A549 (cell line): ENCODE measurements around the gene SLC36A1. TPM values are rescaled to one million over a fixed set of nuclear protein-coding genes. Genes with fewer than 3 reads are reported as not detected.

Experiments
- ATAC-seq, 2 experiments: fragments of 200-7000 bp in 1 of 2; fragments of >200 bp in 1 of 2; cut with Nextera tagmentation in 1 of 2; cut with Tn5 transposase in 1 of 2; 3 replicates each; pipeline versions ENCODE4 v1.8.0 to v1.9.1; 2018 to 2020; ENCODE audit warnings: mild to moderate bottlenecking in 1 of 2, moderate library complexity in 1 of 2
- CTCF ChIA-PET: fragments of 300-600 bp; sonication (Branson Sonifier 250); formaldehyde crosslinking; extraction: SDS; loops from one replicate; lab custom pipeline; 2021; ENCODE audit warnings: antibody characterized with exemption, inconsistent platforms; lab: Yijun Ruan, JAX
- POLR2A ChIA-PET: fragments of 350-600 bp; formaldehyde crosslinking; extraction: SDS; loops from one replicate; lab custom pipeline; 2021; ENCODE audit warnings: antibody characterized with exemption, inconsistent platforms; lab: Yijun Ruan, JAX
- DNase-seq, 2 experiments: peaks; one replicate each; pipeline versions ENCODE4 v3.0.0 to v3.0.0-alpha.2; 2011 to 2016; ENCODE audit warnings: low read depth in 1 of 2, low spot score in 1 of 2
- FAIRE-seq: peaks from 2 replicates; lab custom pipeline; 2011; peaks lifted over from hg19 to GRCh38; lab: Jason Lieb, UNC
- H3K27ac ChIP-seq, 2 experiments: fragments of >200 bp; sonication (Bioruptor Twin); formaldehyde crosslinking; 3 replicates each; pipeline ENCODE4 v1.5.1; 2016 to 2017
- H3K4me1 ChIP-seq: fragments of >200 bp; sonication (Bioruptor Twin); formaldehyde crosslinking; 3 replicates; pipeline ENCODE4 v1.6.1; 2016
- H3K4me2 ChIP-seq: fragments of >200 bp; sonication (Bioruptor Twin); formaldehyde crosslinking; 3 replicates; pipeline ENCODE4 v1.6.1; 2016
- H3K4me3 ChIP-seq: fragments of >200 bp; sonication (Bioruptor Twin); formaldehyde crosslinking; 3 replicates; pipeline ENCODE4 v1.5.1; 2016
- H3K9me3 ChIP-seq: fragments of >200 bp; sonication (Bioruptor Twin); formaldehyde crosslinking; 3 replicates; pipeline ENCODE4 v1.6.1; 2016
- BHLHE40 ChIP-seq: IDR thresholded peaks from 2 replicates; pipeline ENCODE4 v1.6.1; 2012; ENCODE audit warnings: low read depth, low read length, inconsistent platforms
- CBX2 ChIP-seq: fragments of 200-600 bp; sonication (generic); IDR thresholded peaks from 2 replicates; pipeline ENCODE4 v1.6.1; 2016; ENCODE audit warnings: low read depth, mild to moderate bottlenecking, borderline replicate concordance
- CHD2 ChIP-seq: fragments of 150-350 bp; IDR thresholded peaks from 2 replicates; pipeline ENCODE4 v1.6.1; 2014; ENCODE audit warnings: low read length; ENCODE audit not compliant: partially characterized antibody
- E2F6 ChIP-seq: IDR thresholded peaks from 2 replicates; pipeline ENCODE4 v1.6.1; 2012; ENCODE audit warnings: low read depth, borderline replicate concordance
- EHF ChIP-seq: fragments of 250-450 bp; sonication (Bioruptor Pico); IDR thresholded peaks from 2 replicates; pipeline ENCODE4 v1.5.0; 2020; ENCODE audit warnings: mild to moderate bottlenecking
- EHMT2 ChIP-seq: fragments of 200-600 bp; sonication (generic); IDR thresholded peaks from 2 replicates; pipeline ENCODE4 v1.6.1; 2016; ENCODE audit warnings: antibody characterized with exemption, low read depth, mild to moderate bottlenecking, moderate library complexity
- ESRRA ChIP-seq: fragments of 150-350 bp; IDR thresholded peaks from 2 replicates; pipeline ENCODE4 v1.6.1; 2014; ENCODE audit warnings: mild to moderate bottlenecking, low read length, borderline replicate concordance
- FOSL2 ChIP-seq, 2 experiments: fragments of 450-650 bp in 1 of 2; fragments of >200 bp in 1 of 2; sonication (Bioruptor Twin) in 1 of 2; formaldehyde crosslinking; IDR thresholded peaks; 2 replicates each; pipeline versions ENCODE4 v1.5.0 to v1.6.1; 2016 to 2020; ENCODE audit warnings: mild to moderate bottlenecking in 1 of 2, moderate library complexity in 1 of 2
- HDAC2 ChIP-seq: fragments of 200-600 bp; sonication (generic); IDR thresholded peaks from 2 replicates; pipeline ENCODE4 v1.6.1; 2016
- HEYL ChIP-seq: fragments of 250-450 bp; sonication (Bioruptor Pico); IDR thresholded peaks from 2 replicates; pipeline ENCODE4 v1.8.0; 2021; ENCODE audit warnings: mild to moderate bottlenecking, moderate library complexity
- HOXA7 ChIP-seq: fragments of 250-450 bp; sonication (Bioruptor Pico); IDR thresholded peaks from 2 replicates; pipeline ENCODE4 v1.5.0; 2020; ENCODE audit warnings: mild to moderate bottlenecking, moderate library complexity
- HOXB13 ChIP-seq: fragments of 250-450 bp; sonication (Bioruptor Pico); IDR thresholded peaks from 2 replicates; pipeline ENCODE4 v1.5.0; 2020; ENCODE audit warnings: low read depth, mild to moderate bottlenecking, moderate library complexity
- KDM5A ChIP-seq: fragments of 200-600 bp; sonication (generic); IDR thresholded peaks from 2 replicates; pipeline ENCODE4 v1.6.1; 2016; ENCODE audit warnings: antibody characterized with exemption, mild to moderate bottlenecking
- MAZ ChIP-seq: fragments of 150-350 bp; IDR thresholded peaks from 2 replicates; pipeline ENCODE4 v1.6.1; 2014; ENCODE audit warnings: antibody characterized with exemption, low read depth, low read length, borderline replicate concordance
- MYC ChIP-seq: IDR thresholded peaks from 2 replicates; pipeline ENCODE4 v1.6.1; 2012; ENCODE audit warnings: mild to moderate bottlenecking, inconsistent platforms, low read length, improper control_type of control experiment, borderline replicate concordance
- POLR2A ChIP-seq: IDR thresholded peaks from 2 replicates; pipeline ENCODE4 v1.6.1; 2012; ENCODE audit warnings: mild to moderate bottlenecking, low read length
- RAD21 ChIP-seq, 2 experiments: fragments of >200 bp in 1 of 2; sonication (Bioruptor Twin) in 1 of 2; formaldehyde crosslinking in 1 of 2; IDR thresholded peaks in 1 of 2; conservative IDR thresholded peaks in 1 of 2; 2 replicates in 1 of 2; 3 replicates in 1 of 2; pipeline ENCODE4 v1.6.1; 2012 to 2018; ENCODE audit warnings: inconsistent platforms in 1 of 2
- RARB ChIP-seq: fragments of 250-450 bp; sonication (Bioruptor Pico); IDR thresholded peaks from 2 replicates; pipeline ENCODE4 v1.8.0; 2021; ENCODE audit warnings: mild to moderate bottlenecking, moderate library complexity
- RFX5 ChIP-seq: fragments of 450-650 bp; IDR thresholded peaks from 2 replicates; pipeline ENCODE4 v1.7.1; 2014; ENCODE audit warnings: antibody characterized with exemption, mild to moderate bottlenecking, moderate library complexity
- TFCP2L1 ChIP-seq: fragments of 250-450 bp; sonication (Bioruptor Pico); IDR thresholded peaks from 2 replicates; pipeline ENCODE4 v1.5.0; 2021; ENCODE audit warnings: mild to moderate bottlenecking
- USF2 ChIP-seq: fragments of 450-650 bp; IDR thresholded peaks from 2 replicates; pipeline ENCODE4 v1.6.1; 2014; ENCODE audit warnings: antibody characterized with exemption
- ZFP36 ChIP-seq: fragments of 450-650 bp; IDR thresholded peaks from 2 replicates; pipeline ENCODE4 v1.6.1; 2014; ENCODE audit warnings: borderline replicate concordance; ENCODE audit not compliant: partially characterized antibody
- ZNF302 ChIP-seq: fragments of 250-450 bp; sonication (Bioruptor Pico); IDR thresholded peaks from 2 replicates; pipeline ENCODE4 v1.9.0; 2021; ENCODE audit warnings: inconsistent platforms, mild to moderate bottlenecking, moderate library complexity
- ZSCAN20 ChIP-seq: fragments of 250-450 bp; sonication (Bioruptor Pico); IDR thresholded peaks from 2 replicates; pipeline ENCODE4 v1.8.0; 2022; ENCODE audit warnings: mild to moderate bottlenecking, moderate library complexity
- WGBS: methylation state at CpG from one replicate; pipeline ENCODE4 v1.1.6; 2017; ENCODE audit errors: missing lambda C conversion rate; 5-methylcytosine and 5-hydroxymethylcytosine counted together
- polyA plus RNA-seq, 4 experiments: library from polyadenylated mRNA; depleted of rRNA in 3 of 4; stranded (reverse); fragments of >200 nt; fragmentation: RNase III in 1 of 4; extraction: RNeasy Plus Mini Kit Qiagen cat#74134 plus additional on column Dnase treatment in 1 of 4; gene quantifications; 2 replicates in 3 of 4; 3 replicates in 1 of 4; pipeline ENCODE4 v1.2.3, GENCODE V29; 2011 to 2017
- TF ChIP-seq, protein P1 (sequence below): fragments of >200 bp; sonication (Bioruptor Twin); formaldehyde crosslinking; IDR thresholded peaks from 3 replicates; pipeline ENCODE4 v1.5.1; 2016
- TF ChIP-seq, protein P2 (sequence below): fragments of 150-350 bp; IDR thresholded peaks from 2 replicates; pipeline ENCODE4 v1.6.1; 2014; ENCODE audit warnings: low read depth, mild to moderate bottlenecking, low read length
- TF ChIP-seq, protein P3 (sequence below): fragments of 200-600 bp; sonication (generic); IDR thresholded peaks from 2 replicates; pipeline ENCODE4 v1.6.1; 2016; ENCODE audit warnings: antibody characterized with exemption, mild to moderate bottlenecking, moderate library complexity

Gene SLC36A1
- polyA plus RNA-seq, 2 of the 4 experiments (the other 2 are of a cell fraction), result 7.4 to 10.8 TPM

- FAIRE-seq (no peak), DNase-seq (no peak), ATAC-seq (no peak)
- Histone ChIP-seq H3K4me2 (no peak overlapping the region), H3K4me3 (no peak overlapping the region), H3K4me1 (no peaks in the 10 kb centered on the region), H3K27ac (no peak overlapping the region), H3K9me3 (no peaks in the 10 kb centered on the region)
- TF ChIP-seq TFCP2L1 (no peak), POLR2A (no peak), E2F6 (no peak), HDAC2 (no peak)
- ChIA-PET CTCF (no interaction called here), POLR2A (no interaction called here)
- WGBS, result 21% methylated on average over 2 of the region's 2 CpGs
These were observed 80.8 kb downstream of the SLC36A1 start for GRCh38 chr5:151528153-151528552.

DNA sequence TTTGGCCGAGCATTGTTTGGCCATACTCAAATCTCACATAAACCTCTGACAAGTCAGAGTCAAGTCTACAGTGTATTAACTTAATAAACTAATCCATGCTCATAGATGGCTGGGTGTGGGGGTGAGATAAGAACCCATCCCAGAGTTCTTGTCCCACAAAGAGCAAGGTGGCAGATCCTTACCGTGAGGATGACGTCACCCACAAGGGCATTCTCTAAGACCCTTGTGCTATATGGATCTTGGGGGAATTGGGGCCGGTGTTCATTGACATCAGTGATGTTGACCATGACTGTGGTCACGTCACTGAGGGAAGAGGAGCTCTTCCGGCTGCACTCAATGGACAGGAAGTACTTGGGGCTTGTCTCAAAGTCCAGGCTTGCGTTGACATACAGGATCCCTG is 81.6 kb downstream of the SLC36A1 start:
- Histone ChIP-seq H3K4me3 (no peak overlapping the region), H3K4me1 (no peaks in the 10 kb centered on the region), H3K27ac (no peak overlapping the region), H3K4me2 (no peak overlapping the region), H3K9me3 (no peaks in the 10 kb centered on the region)
- DNase-seq, result no peak
- WGBS, result 49% methylated on average over 7 of the region's 7 CpGs
- TF ChIP-seq BHLHE40 (no peak), ESRRA (no peak), MYC (no peak), POLR2A (no peak), HOXA7 (CRISPR knock-in tag) (no peak), HOXB13 (CRISPR knock-in tag) (no peak), ZSCAN20 (CRISPR knock-in tag) (no peak), MAZ (no peak), CBX2 (no peak)
- TF ChIP-seq, protein P1, sequence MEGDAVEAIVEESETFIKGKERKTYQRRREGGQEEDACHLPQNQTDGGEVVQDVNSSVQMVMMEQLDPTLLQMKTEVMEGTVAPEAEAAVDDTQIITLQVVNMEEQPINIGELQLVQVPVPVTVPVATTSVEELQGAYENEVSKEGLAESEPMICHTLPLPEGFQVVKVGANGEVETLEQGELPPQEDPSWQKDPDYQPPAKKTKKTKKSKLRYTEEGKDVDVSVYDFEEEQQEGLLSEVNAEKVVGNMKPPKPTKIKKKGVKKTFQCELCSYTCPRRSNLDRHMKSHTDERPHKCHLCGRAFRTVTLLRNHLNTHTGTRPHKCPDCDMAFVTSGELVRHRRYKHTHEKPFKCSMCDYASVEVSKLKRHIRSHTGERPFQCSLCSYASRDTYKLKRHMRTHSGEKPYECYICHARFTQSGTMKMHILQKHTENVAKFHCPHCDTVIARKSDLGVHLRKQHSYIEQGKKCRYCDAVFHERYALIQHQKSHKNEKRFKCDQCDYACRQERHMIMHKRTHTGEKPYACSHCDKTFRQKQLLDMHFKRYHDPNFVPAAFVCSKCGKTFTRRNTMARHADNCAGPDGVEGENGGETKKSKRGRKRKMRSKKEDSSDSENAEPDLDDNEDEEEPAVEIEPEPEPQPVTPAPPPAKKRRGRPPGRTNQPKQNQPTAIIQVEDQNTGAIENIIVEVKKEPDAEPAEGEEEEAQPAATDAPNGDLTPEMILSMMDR, result no peak
- ATAC-seq, result no peak
- CTCF ChIA-PET, result interaction anchor here (1.3 kb wide), 1 partner anchor 123 kb away, joined by 5 read pairs; no protein-coding TSS in a partner anchor
- no peak for FAIRE-seq
- POLR2A ChIA-PET, result no interaction called here

- no peak overlapping the region for H3K4me2 ChIP-seq
- H3K4me3 ChIP-seq, result no peak overlapping the region
- H3K4me1 ChIP-seq, result no peaks in the 10 kb centered on the region
- H3K9me3 ChIP-seq, result no peaks in the 10 kb centered on the region
- FAIRE-seq (no peak), DNase-seq (no peak), ATAC-seq (no peak; a peak in 1 of 6 replicates)
- POLR2A ChIA-PET, result no interaction called here
- no peak overlapping the region for H3K27ac ChIP-seq
- WGBS, result 76% methylated on average over 11 of the region's 30 CpGs
- CTCF ChIA-PET, result interaction anchor here (1.1 kb wide), 1 partner anchor 121 kb away, joined by 3 read pairs; no protein-coding TSS in a partner anchor
- TF ChIP-seq FOSL2 (IDR thresholded peaks at IDR 0.05), result no peak
- TF ChIP-seq FOSL2 (CRISPR knock-in tag; IDR thresholded peaks at IDR 0.05), result no peak
- TF ChIP-seq EHMT2, result no peak
- no peak for TF ChIP-seq RFX5
- TF ChIP-seq, protein P2, sequence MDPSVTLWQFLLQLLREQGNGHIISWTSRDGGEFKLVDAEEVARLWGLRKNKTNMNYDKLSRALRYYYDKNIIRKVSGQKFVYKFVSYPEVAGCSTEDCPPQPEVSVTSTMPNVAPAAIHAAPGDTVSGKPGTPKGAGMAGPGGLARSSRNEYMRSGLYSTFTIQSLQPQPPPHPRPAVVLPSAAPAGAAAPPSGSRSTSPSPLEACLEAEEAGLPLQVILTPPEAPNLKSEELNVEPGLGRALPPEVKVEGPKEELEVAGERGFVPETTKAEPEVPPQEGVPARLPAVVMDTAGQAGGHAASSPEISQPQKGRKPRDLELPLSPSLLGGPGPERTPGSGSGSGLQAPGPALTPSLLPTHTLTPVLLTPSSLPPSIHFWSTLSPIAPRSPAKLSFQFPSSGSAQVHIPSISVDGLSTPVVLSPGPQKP, result no peak
- TF ChIP-seq ZNF302, result no peak
- TF ChIP-seq RAD21 (conservative IDR thresholded peaks at IDR 0.05 in 1 of 2, IDR thresholded peaks at IDR 0.05 in 1 of 2), result no peak
- no peak for TF ChIP-seq USF2
- TF ChIP-seq RARB (CRISPR knock-in tag), result no peak
- TF ChIP-seq KDM5A, result no peak
- no peak for TF ChIP-seq CHD2
- no peak for TF ChIP-seq EHF (CRISPR knock-in tag)
- TF ChIP-seq ZFP36, result no peak
- TF ChIP-seq, protein P3, sequence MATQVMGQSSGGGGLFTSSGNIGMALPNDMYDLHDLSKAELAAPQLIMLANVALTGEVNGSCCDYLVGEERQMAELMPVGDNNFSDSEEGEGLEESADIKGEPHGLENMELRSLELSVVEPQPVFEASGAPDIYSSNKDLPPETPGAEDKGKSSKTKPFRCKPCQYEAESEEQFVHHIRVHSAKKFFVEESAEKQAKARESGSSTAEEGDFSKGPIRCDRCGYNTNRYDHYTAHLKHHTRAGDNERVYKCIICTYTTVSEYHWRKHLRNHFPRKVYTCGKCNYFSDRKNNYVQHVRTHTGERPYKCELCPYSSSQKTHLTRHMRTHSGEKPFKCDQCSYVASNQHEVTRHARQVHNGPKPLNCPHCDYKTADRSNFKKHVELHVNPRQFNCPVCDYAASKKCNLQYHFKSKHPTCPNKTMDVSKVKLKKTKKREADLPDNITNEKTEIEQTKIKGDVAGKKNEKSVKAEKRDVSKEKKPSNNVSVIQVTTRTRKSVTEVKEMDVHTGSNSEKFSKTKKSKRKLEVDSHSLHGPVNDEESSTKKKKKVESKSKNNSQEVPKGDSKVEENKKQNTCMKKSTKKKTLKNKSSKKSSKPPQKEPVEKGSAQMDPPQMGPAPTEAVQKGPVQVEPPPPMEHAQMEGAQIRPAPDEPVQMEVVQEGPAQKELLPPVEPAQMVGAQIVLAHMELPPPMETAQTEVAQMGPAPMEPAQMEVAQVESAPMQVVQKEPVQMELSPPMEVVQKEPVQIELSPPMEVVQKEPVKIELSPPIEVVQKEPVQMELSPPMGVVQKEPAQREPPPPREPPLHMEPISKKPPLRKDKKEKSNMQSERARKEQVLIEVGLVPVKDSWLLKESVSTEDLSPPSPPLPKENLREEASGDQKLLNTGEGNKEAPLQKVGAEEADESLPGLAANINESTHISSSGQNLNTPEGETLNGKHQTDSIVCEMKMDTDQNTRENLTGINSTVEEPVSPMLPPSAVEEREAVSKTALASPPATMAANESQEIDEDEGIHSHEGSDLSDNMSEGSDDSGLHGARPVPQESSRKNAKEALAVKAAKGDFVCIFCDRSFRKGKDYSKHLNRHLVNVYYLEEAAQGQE, result no peak
- no peak for TF ChIP-seq HEYL (CRISPR knock-in tag)
These were observed 84.2 kb downstream of the SLC36A1 start for GRCh38 chr5:151531581-151531980.
